ENCODE data around the gene KCNQ1.

DNA sequence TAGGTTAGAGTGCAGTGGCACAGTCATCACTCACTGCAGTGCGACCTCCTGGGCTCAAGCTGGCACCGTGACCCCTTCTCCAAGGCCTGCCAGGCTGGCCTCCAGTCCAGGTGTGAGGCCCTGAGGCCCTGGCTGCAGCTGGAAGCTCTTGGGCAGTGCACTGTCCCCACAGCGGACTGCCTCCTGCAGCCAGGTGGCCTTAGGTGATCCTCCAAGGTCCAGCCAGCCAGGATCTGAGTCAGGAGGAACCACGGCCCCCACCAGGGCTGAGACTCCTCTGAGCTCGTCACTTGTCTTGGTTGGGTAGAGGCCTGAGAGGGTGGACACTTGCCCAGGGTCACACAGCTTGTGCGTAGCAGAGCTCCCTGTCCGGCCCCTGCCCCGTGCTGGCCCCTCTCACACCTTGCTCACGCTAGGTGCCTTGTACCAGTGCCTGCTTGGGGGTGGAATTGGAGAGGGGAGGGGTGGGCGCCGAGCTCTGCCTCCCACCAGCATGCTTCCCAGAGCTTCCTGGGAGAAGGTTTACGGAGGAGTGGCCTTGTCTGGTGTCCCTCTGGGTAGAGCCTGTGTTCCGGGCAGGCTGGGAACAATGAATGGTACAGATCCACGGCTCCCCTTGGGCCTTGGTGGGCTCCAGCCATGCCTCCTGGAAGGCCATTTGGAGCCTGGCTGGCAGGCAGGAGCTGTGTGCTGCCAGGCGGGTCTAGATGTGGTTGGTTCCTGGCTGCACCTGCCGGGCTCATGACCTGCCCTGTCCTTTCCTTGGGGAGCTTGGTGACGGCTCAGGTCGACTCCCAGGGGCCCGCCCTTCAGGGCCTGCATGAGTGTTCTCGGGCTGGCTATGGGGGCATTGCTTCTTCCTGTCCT is 20.6 kb downstream of the KCNQ1 start:
- TF ChIP-seq, protein P1, sequence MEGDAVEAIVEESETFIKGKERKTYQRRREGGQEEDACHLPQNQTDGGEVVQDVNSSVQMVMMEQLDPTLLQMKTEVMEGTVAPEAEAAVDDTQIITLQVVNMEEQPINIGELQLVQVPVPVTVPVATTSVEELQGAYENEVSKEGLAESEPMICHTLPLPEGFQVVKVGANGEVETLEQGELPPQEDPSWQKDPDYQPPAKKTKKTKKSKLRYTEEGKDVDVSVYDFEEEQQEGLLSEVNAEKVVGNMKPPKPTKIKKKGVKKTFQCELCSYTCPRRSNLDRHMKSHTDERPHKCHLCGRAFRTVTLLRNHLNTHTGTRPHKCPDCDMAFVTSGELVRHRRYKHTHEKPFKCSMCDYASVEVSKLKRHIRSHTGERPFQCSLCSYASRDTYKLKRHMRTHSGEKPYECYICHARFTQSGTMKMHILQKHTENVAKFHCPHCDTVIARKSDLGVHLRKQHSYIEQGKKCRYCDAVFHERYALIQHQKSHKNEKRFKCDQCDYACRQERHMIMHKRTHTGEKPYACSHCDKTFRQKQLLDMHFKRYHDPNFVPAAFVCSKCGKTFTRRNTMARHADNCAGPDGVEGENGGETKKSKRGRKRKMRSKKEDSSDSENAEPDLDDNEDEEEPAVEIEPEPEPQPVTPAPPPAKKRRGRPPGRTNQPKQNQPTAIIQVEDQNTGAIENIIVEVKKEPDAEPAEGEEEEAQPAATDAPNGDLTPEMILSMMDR (IDR thresholded peaks at IDR 0.05) = no peak
- no peak for TF ChIP-seq POLR2A (IDR thresholded peaks at IDR 0.05)

All from body of pancreas (tissue), 4 donors.